ENCODE data around the gene ANKRD10.

The ANKRD10 gene

DNA sequence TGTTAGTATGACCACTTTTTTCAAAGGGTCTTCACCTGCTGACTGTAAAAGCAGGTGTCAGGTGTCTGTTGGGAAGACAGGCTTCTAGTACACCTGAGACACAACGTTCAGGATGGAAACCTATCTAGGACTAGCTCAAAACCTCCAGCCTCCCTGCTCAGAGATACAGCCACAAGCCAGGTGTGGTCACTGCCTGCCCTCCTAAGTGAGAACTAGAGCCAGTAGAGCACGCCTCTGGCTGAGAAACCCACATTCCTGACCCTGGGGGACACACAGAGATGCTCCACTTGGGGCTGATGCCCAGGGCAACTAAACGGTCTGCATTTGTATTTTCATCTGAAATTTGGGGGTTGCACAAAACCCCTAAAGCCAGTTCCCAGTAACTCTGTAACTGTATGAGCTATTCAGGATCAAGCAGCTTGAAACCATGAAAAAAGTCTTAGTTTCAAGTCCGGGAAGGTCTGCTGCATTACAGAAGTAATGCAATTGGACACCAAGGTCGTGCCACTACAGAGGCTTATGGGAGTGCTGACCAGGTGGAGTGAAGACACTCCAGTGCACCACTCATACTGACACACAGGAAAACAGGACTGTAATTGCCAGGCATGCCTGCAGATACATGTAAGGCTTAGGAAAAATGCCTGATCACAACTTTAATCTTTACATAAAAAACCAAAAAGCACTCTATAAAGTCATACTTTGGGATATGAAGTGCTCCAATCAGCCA is 27.8 kb downstream of the ANKRD10 start:
- TF ChIP-seq GATA3 (IDR thresholded peaks at IDR 0.05; ENCODE audit: low read depth, low read length) (no peak), GATA2 (IDR thresholded peaks at IDR 0.05; ENCODE audit: low read depth, low read length) (no peak)

DNA sequence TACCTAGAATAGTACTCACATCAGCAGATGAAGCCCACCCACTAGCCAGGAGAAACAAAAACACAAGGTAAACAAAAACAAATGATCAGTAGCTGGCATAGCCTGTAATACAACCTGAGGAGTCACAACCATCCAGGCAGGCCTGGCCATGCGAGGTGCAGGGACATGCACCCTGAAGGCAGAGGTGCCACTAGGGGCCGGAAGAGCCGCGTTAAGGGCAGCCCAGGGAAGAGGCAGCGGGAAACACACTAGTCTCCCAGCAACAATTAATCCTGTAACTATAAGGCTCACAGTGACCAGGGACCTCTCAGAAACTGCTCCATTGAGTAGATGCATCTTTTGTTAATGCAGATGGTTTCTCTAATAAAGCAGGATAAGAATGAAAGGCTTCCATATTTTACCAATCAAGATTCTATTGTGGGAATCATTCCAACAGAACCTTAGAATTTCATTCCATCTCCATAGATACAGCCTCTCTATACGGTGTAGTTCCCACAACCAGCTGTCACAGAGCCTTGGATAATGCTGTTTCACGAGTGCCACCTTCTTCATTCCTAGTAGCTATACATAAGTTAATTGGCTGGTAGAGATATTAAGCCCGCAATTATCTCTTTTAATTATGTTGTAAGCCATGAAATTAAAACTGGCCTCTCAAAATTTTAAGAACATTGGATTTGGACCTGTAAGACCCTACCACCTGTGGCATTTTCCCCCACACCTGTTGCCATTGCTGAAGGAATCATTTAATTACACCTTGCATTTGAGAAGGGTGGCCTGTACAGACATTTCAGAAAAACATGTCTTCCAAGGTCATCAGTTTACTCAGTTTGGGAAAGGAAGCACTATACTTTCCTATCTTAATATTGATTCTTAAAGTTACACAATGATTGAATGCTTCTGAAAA is 28.7 kb downstream of the ANKRD10 start:
- TF ChIP-seq GATA2 (IDR thresholded peaks at IDR 0.05; ENCODE audit: low read depth, low read length), result no peak
- no peak for TF ChIP-seq GATA3 (IDR thresholded peaks at IDR 0.05; ENCODE audit: low read depth, low read length)

DNA sequence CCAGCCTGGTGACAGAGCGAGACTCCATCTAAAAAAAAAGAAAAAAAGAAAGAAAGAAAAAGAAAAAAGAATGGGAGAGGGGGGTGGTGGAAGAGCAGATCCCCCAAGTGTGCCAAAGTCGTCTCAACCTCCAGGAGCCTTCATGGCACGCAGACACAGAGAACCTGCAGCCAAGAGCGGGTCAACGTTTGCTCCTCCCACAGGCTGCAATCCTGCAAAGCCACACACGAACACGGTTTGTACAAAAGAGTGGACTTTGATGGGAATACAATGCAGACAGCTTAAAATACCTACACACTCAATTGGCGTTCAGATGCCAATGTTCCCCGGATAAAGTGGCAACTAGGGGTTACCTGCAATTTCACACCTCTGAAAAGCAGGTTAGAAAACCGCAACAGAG is 29.4 kb downstream of the ANKRD10 start:
- TF ChIP-seq GATA3 (IDR thresholded peaks at IDR 0.05; ENCODE audit: low read depth, low read length), result no peak
- TF ChIP-seq GATA2 (IDR thresholded peaks at IDR 0.05; ENCODE audit: low read depth, low read length), result no peak

DNA sequence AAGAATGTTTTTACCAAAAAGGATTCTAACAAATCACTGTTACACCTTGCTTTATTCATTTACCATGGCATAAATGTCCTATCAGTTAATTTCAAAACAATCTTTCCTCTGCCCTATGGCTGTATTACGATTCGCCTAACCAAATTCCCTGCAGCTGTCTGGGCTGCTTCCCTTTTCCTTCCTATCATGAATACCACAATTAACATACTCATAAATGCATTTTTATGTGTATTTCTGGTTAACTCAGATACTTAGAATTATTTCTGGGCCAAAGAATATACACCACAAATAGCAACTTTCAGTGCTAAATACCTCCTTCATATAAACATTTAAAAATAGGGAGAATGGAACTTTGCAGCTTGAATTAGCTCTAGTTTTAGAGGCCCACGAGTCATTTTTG is 30.4 kb downstream of the ANKRD10 start:
- TF ChIP-seq GATA3 (IDR thresholded peaks at IDR 0.05; ENCODE audit: low read depth, low read length) (no peak), GATA2 (IDR thresholded peaks at IDR 0.05; ENCODE audit: low read depth, low read length) (no peak)

DNA sequence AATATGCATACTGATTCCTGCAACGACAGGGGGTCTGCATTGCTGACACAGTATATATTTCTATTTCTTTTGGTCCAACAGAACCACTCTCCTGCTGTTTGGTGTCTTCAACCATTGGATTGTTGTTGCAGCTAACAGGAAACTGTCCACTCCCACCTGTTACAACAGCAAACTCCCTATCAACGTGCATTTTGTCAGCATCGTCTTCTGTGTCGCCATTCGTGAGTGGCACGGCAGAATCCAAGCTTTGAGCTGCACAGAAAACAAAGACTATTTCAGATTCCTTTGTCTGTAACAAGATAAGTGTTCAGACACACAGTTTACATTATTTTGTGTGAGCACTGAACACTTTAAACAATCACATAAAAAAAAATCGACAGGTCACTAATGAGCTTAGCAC is 31.3 kb downstream of the ANKRD10 start:
- TF ChIP-seq GATA3 (IDR thresholded peaks at IDR 0.05; ENCODE audit: low read depth, low read length) (no peak), GATA2 (IDR thresholded peaks at IDR 0.05; ENCODE audit: low read depth, low read length) (no peak)

DNA sequence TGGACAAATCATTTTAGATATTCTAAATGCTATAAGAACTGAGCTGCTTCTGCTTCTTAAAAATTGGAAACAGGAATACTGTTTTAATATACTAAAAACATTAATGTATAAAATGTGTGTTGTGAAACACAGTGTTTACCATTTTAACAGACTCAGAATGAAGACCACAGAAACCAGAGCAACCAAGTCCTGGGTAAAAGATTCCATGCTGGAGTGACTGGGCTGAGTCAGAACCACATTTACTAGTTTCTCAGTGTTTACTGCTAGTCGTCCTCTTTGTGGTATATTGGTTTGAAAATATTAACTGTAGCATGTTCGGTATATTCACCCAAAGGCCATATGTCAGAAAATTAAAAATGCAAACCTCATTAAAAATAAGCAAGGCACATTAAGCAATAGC is 31.9 kb downstream of the ANKRD10 start:
- no peak for TF ChIP-seq GATA2 (IDR thresholded peaks at IDR 0.05; ENCODE audit: low read depth, low read length)
- TF ChIP-seq GATA3 (IDR thresholded peaks at IDR 0.05; ENCODE audit: low read depth, low read length), result no peak

DNA sequence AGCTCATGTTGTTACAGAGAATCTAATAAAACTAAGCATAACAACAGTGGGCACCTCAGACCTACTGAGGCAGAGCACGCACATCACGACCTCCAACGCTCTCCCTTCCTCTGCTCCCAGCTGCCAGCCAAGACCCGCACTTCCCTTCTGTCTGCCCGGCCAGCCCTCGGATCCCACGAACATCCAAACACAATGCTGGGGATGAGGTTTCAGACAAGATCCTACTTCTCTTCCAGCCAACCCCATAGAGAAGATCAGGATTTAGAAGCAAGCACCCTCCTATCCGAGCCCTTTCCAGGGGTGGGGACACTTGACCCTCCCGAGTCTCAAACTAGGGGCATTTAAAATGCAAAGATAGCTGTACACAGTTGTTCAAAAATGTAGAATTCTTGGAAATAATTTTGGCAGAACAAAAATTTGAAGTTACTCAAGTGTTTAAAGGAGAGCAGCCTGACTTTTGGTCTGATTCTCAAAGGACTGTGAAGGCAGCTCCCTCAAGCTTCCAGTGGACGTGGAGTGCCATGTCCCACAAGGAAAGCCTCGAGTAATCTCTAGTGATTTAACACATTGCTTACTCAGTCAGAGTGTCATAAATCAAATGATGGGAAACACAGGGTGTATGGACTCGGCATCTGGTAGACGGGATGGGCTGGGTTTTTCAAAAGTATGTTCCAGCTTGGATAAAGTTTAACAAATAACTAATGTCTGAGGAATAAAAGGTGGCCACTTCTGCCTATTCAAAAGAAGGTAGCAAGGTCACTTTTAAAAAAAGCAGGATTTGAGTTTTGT is 32.8 kb downstream of the ANKRD10 start:
- TF ChIP-seq GATA3 (IDR thresholded peaks at IDR 0.05; ENCODE audit: low read depth, low read length) (no peak), GATA2 (IDR thresholded peaks at IDR 0.05; ENCODE audit: low read depth, low read length) (no peak)

DNA sequence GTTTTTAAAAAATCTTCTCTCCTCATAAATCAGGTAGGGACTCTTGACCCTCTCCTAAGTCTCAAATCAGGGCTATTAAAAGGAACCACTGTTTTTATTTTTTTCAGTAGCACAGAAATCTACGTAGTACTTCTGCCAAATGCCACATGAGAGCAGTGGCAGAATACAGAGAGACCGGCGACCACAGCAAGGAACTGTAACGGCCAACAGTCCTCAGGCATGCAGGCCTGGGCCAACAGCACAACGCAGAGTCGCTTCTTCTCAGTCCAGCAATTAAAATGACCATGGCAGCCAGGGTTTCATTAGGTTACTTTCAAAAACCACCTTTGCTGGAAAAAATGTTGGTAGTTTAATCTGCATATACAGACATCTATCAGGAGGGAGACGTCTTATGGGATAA is 34.2 kb downstream of the ANKRD10 start:
- no peak for TF ChIP-seq GATA3 (IDR thresholded peaks at IDR 0.05; ENCODE audit: low read depth, low read length)
- TF ChIP-seq GATA2 (IDR thresholded peaks at IDR 0.05; ENCODE audit: low read depth, low read length), result no peak

DNA sequence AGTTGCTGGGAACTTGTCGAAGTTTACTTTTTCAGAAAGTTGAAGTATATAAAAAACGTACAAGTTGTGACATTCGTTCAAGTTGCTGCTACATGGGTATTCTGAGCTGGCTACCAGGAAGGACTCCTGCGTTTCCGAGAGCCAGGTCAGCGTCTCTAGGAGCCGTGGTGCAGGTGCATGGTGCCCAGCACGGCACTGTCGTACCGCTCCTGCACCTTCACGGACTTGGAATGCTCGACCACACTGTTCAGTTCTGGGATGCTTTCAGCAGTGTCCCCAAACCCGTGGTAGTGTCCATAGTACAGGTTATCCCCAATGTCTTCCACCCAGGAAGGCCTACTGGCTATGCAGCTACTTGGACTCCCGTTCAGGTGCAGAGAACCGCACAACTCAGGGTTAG is 35.4 kb downstream of the ANKRD10 start:
- no peak for TF ChIP-seq GATA2 (IDR thresholded peaks at IDR 0.05; ENCODE audit: low read depth, low read length)
- TF ChIP-seq GATA3 (IDR thresholded peaks at IDR 0.05; ENCODE audit: low read depth, low read length), result no peak

DNA sequence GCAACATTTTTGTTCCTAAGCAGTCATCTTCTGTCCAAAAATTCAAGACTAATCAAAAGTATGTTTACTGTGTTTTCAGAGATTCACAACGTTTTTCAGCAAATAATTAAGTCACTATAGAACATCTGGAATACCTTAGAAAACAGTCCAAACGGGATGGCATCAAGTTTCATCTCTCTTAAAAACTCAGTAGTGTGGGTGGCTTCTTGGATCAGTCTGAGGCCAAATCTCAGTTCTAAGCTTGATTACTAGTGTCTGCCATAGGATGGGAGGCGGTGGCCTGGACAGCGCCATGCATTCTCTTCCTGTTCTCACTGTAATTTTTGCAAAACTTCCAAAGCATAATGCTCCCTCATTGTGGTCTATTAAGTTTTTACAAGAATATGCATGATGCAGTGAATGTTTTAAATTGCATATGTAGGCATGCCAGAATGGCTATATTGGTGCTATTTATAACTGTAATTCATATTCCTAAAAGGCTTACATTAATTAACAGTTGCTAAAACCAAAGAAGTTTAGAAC is 37.1 kb downstream of the ANKRD10 start:
- TF ChIP-seq GATA3 (IDR thresholded peaks at IDR 0.05; ENCODE audit: low read depth, low read length), result no peak
- TF ChIP-seq GATA2 (IDR thresholded peaks at IDR 0.05; ENCODE audit: low read depth, low read length), result no peak

DNA sequence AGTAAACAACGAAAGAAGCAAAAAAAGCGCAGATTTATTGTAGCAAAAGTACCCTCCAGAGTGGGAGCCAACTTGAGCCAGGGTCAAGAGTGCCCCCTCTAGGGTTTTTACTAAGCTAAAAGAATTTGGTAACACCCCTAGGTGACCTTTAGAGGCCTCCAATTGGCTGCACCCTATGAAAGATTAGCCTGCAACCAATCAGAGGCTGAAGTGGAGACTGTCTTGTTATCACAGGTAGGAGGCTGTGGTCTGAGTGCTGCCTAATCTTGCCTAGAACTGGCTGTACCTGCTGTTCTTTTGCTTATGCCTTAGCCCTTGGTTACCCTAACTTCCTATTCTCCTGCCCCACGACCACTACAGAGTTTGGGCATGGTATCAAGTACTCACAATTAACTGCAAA is 38.3 kb downstream of the ANKRD10 start:
- no peak for TF ChIP-seq GATA2 (IDR thresholded peaks at IDR 0.05; ENCODE audit: low read depth, low read length)
- no peak for TF ChIP-seq GATA3 (IDR thresholded peaks at IDR 0.05; ENCODE audit: low read depth, low read length)

DNA sequence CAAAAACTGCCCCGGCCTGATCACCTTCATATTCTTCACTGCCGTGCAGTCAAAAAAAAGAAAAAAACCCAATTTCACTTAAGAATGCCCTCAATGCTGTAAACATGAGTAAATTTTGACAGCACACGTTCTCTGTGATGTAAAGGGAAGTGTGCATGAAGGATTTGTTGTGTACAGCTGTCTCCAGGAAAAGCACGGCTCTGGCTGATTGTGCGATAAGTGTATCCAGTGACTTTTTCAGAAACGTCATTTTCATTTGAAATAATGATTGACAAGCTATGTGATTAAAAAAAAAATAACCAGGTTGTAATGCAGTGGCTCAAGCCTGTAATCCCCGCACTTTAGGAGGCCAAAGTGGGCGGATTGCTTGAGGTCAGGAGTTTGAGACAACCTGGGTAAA is 39.6 kb downstream of the ANKRD10 start:
- TF ChIP-seq GATA2 (IDR thresholded peaks at IDR 0.05; ENCODE audit: low read depth, low read length), result no peak
- no peak for TF ChIP-seq GATA3 (IDR thresholded peaks at IDR 0.05; ENCODE audit: low read depth, low read length)

DNA sequence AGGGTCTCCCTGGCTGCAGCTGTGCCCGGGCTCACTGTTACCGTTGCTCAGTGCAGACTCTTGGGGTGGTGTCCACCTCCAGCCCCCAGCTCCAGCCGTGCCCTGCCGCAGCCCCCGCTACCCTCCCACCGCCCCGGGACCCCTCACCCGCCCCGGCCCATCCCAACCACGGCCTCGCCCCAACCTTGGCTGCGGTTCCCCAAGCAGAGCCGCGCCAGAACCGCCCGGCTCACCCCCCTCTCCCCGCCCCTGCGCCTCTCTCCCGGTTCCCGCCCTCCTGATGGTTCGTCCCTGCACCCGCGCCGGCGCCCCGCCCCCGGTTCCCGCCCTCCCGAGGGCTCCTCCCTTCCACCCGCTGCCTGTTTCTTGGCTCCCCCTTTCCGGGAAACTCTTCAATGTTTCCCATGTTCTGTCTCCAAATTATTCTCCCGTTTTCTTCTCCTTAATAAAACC is 40.3 kb downstream of the ANKRD10 start:
- TF ChIP-seq GATA3 (IDR thresholded peaks at IDR 0.05; ENCODE audit: low read depth, low read length) (no peak), GATA2 (IDR thresholded peaks at IDR 0.05; ENCODE audit: low read depth, low read length) (no peak)

All from SH-SY5Y (cell line).